ENCODE results near the gene STK11.

GRCh38 chr19:1177322-1178114, 28.1 kb upstream of the STK11 start:
- TF ChIP-seq, protein P1, sequence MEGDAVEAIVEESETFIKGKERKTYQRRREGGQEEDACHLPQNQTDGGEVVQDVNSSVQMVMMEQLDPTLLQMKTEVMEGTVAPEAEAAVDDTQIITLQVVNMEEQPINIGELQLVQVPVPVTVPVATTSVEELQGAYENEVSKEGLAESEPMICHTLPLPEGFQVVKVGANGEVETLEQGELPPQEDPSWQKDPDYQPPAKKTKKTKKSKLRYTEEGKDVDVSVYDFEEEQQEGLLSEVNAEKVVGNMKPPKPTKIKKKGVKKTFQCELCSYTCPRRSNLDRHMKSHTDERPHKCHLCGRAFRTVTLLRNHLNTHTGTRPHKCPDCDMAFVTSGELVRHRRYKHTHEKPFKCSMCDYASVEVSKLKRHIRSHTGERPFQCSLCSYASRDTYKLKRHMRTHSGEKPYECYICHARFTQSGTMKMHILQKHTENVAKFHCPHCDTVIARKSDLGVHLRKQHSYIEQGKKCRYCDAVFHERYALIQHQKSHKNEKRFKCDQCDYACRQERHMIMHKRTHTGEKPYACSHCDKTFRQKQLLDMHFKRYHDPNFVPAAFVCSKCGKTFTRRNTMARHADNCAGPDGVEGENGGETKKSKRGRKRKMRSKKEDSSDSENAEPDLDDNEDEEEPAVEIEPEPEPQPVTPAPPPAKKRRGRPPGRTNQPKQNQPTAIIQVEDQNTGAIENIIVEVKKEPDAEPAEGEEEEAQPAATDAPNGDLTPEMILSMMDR (IDR thresholded peaks at IDR 0.05) = peak in 1 of 3 donors; percentile 19
- peak in 2 of 3 donors; percentile 25 to 48 for TF ChIP-seq POLR2AphosphoS5 (IDR thresholded peaks at IDR 0.05)
- no peak for TF ChIP-seq POLR2A (IDR thresholded peaks at IDR 0.05)

Measured in breast epithelium (tissue), 3 donors.